Neural crest cell (in vitro differentiated cells): ENCODE data around the gene GVQW3. TPM values are rescaled to one million over a fixed set of nuclear protein-coding genes. Genes with fewer than 3 reads are reported as not detected.

Experiments
- DNase-seq: peaks from one replicate; pipeline ENCODE4 v3.0.0; 2021; ENCODE audit warnings: low read depth, mixed read lengths, low spot score
- H3K27ac Mint-ChIP-seq: one replicate; pipeline ENCODE4 v1.8.0; 2021; ENCODE audit warnings: mild to moderate bottlenecking, mixed read lengths; ENCODE audit not compliant: unreplicated experiment
- H3K27me3 Mint-ChIP-seq: 2 replicates; pipeline ENCODE4 v1.8.0; 2021; ENCODE audit warnings: low read depth, mild to moderate bottlenecking, mixed read lengths
- H3K36me3 Mint-ChIP-seq: 2 replicates; pipeline ENCODE4 v1.8.0; 2021; ENCODE audit warnings: low read depth, mild to moderate bottlenecking, mixed read lengths
- H3K4me1 Mint-ChIP-seq: 2 replicates; pipeline ENCODE4 v1.8.0; 2021; ENCODE audit warnings: mixed read lengths
- H3K4me3 Mint-ChIP-seq: one replicate; pipeline ENCODE4 v1.8.0; 2021; ENCODE audit warnings: mild to moderate bottlenecking, mixed read lengths
- H3K9me3 Mint-ChIP-seq: 2 replicates; pipeline ENCODE4 v1.8.0; 2021; ENCODE audit warnings: mixed read lengths
- total RNA-seq: library from RNA; stranded (reverse); gene quantifications from 2 replicates; pipeline ENCODE4 v1.2.1, GENCODE V29; 2021
- TF ChIP-seq, protein P1 (sequence below): fragments of 200-600 bp; sonication (generic); conservative IDR thresholded peaks from 2 replicates; pipeline ENCODE4 v1.5.0; 2021; ENCODE audit warnings: antibody characterized with exemption, mild to moderate bottlenecking

The GVQW3 gene
- total RNA-seq, 1 donor from 2014 or later: 13.8 TPM

- H3K36me3 Mint-ChIP-seq: peaks cover 11% of the 10 kb centered on the region
- TF ChIP-seq, protein P1, sequence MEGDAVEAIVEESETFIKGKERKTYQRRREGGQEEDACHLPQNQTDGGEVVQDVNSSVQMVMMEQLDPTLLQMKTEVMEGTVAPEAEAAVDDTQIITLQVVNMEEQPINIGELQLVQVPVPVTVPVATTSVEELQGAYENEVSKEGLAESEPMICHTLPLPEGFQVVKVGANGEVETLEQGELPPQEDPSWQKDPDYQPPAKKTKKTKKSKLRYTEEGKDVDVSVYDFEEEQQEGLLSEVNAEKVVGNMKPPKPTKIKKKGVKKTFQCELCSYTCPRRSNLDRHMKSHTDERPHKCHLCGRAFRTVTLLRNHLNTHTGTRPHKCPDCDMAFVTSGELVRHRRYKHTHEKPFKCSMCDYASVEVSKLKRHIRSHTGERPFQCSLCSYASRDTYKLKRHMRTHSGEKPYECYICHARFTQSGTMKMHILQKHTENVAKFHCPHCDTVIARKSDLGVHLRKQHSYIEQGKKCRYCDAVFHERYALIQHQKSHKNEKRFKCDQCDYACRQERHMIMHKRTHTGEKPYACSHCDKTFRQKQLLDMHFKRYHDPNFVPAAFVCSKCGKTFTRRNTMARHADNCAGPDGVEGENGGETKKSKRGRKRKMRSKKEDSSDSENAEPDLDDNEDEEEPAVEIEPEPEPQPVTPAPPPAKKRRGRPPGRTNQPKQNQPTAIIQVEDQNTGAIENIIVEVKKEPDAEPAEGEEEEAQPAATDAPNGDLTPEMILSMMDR: no peak
- H3K27me3 Mint-ChIP-seq: no peaks in the 10 kb centered on the region
- peaks cover 59% of the 10 kb centered on the region for H3K4me1 Mint-ChIP-seq
- H3K4me3 Mint-ChIP-seq: peak overlapping the region; percentile 89
- H3K9me3 Mint-ChIP-seq: no peaks in the 10 kb centered on the region
- no peak for DNase-seq
- no peak overlapping the region for H3K27ac Mint-ChIP-seq
Observed at GRCh38 chr11:76382209-76382608, 1.1 kb downstream of the GVQW3 start.

GRCh38 chr11:76385903-76386302 lies 4.8 kb downstream of the GVQW3 start:
- H3K9me3 Mint-ChIP-seq: no peaks in the 10 kb centered on the region
- H3K36me3 Mint-ChIP-seq: peaks cover 11% of the 10 kb centered on the region
- peaks cover 40% of the 10 kb centered on the region for H3K4me1 Mint-ChIP-seq
- H3K27ac Mint-ChIP-seq: no peak overlapping the region
- H3K27me3 Mint-ChIP-seq: no peaks in the 10 kb centered on the region
- H3K4me3 Mint-ChIP-seq: no peak overlapping the region
- no peak for DNase-seq
- TF ChIP-seq, protein P1: no peak

DNA sequence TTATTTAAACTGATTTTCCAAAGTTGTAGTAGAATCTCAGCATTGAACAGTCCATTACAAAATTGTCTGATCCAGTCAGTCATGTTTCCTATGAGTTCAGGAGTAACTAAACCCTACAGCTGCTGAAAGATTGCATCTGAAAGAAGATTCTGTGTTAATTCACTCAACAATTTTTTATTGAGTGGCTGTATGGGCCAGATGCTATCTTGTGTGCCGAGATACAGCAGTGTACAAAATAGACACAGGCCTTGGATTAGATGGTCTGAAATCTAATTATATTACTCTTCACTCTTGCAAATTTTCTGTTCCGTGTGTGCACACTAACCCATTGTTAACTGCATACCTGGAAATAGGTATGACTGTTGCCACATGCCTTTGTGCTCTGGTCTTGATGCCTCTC lies 7.3 kb downstream of the GVQW3 start:
- Mint-ChIP-seq H3K9me3 (no peaks in the 10 kb centered on the region), H3K4me1 (peaks cover 19% of the 10 kb centered on the region), H3K27ac (no peak overlapping the region), H3K4me3 (no peak overlapping the region), H3K27me3 (no peaks in the 10 kb centered on the region), H3K36me3 (peaks cover 2% of the 10 kb centered on the region)
- no peak for DNase-seq
- TF ChIP-seq, protein P1: no peak

GRCh38 chr11:76391021-76391420 lies 9.9 kb downstream of the GVQW3 start:
- DNase-seq: no peak
- no peak overlapping the region for H3K27ac Mint-ChIP-seq
- H3K9me3 Mint-ChIP-seq: no peaks in the 10 kb centered on the region
- H3K27me3 Mint-ChIP-seq: no peaks in the 10 kb centered on the region
- H3K4me1 Mint-ChIP-seq: peaks cover 7% of the 10 kb centered on the region
- H3K36me3 Mint-ChIP-seq: no peaks in the 10 kb centered on the region
- H3K4me3 Mint-ChIP-seq: no peak overlapping the region
- TF ChIP-seq, protein P1: no peak

DNA sequence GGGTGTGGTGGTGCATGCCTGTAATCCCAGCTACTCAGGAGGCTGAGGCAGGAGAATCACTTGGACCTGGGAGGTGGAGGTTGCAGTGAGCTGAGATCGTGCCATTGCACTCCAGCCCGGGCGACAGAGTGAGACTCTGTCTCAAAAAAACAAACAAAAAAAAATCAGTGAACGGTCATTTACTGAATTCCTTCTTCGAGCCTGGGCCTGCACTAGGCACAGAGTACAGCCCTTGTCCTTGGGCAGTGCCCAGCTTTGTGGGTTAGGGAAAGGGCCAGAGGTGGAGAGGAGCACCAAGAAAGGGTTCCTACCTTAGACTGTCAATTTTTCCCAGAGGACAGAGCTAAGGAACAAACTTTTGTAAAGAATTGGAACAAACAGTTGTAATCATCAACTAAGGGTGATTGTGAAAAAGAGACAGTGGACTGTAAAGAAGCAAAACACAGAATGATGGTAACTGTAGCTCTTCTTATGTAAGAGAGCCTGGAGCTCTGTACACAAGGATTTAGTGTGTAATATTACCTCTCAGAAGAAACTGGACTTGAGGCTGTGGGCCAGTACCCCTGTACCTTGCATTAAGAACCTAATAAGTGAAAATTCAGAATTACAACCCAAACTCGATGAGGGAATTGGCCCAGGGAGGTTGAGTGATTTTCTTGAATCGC lies 10.8 kb downstream of the GVQW3 start:
- Mint-ChIP-seq H3K27ac (no peak overlapping the region), H3K9me3 (no peaks in the 10 kb centered on the region), H3K4me3 (no peak overlapping the region), H3K36me3 (no peaks in the 10 kb centered on the region), H3K4me1 (no peaks in the 10 kb centered on the region), H3K27me3 (no peaks in the 10 kb centered on the region)
- no peak for DNase-seq
- TF ChIP-seq, protein P1: no peak
